Adrenal gland (tissue), 5 donors: ENCODE data around the gene NR3C1.

ENCODE experiments used
- CTCF ChIP-seq, 6 experiments: fragments of 450-650 bp in 4 of 6; fragments of 200-600 bp in 2 of 6; sonication (generic) in 1 of 6; IDR thresholded peaks; 1 replicate in 5 of 6; 2 replicates in 1 of 6; pipeline versions ENCODE4 v1.5.1 to v1.8.0; 2016 to 2021; ENCODE audit warnings: antibody characterized with exemption in 6 of 6, mild to moderate bottlenecking in 2 of 6, moderate library complexity in 1 of 6
- POLR2A ChIP-seq, 2 donors: fragments of 450-650 bp; IDR thresholded peaks; one replicate each; pipeline ENCODE4 v1.6.1; 2017; ENCODE audit warnings: antibody characterized with exemption in 2 of 2, mild to moderate bottlenecking in 2 of 2, moderate library complexity in 1 of 2
- donor health status: DM: no; HTN: no; CAD: no.

GRCh38 chr5:143318270-143318669 is 85.2 kb downstream of the NR3C1 start:
- TF ChIP-seq CTCF (IDR thresholded peaks at IDR 0.05) = no peak
- no peak for TF ChIP-seq POLR2A (IDR thresholded peaks at IDR 0.05)
